ENCODE measurements around the gene IMP4.

DNA sequence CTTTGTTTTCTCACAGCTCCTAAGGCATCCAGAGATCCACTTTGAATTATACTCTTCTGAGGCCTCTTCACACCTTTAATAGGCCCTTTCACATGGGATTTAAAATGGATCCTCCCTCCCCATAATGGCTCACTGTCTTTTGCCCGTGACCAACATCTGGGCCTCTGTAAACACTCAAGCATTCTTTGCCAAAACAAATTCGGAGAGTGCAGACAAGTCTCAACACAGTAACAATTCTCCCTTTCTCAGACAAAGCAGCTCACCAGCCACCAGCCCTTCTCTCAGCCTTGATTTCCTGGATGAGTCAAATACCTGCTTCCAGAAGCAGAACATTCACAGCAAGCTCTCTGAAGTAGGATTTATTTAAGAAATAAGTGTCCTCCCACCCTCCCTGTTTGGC, 14.0 kb upstream of the IMP4 start:
- no peak for TF ChIP-seq EZH2 (IDR thresholded peaks at IDR 0.05; ENCODE audit: insufficient read depth, poor library complexity, severe bottlenecking)
- no peak for TF ChIP-seq EZH2phosphoT487 (IDR thresholded peaks at IDR 0.05; ENCODE audit: insufficient read depth, low read depth)

Measured in GM23248 (cell line).